Activated CD4-positive, alpha-beta T cell treated with anti-CD3 and anti-CD28 coated beads, Interleukin-2, amount 50 U/mL, for 48 hours (primary cell): ENCODE data around the gene RASSF1.

Experiments used
- DNase-seq, 2 experiments: peaks; one replicate each; pipeline ENCODE4 v3.0.0-alpha.2; 2020

RASSF1 gene

GRCh38 chr3:50365080-50365841, 24.6 kb upstream of the RASSF1 start:
- peak; percentile 94 to 96 for DNase-seq

- DNase-seq: no peak
These were observed 24.0 kb upstream of the RASSF1 start for GRCh38 chr3:50364573-50365079.

GRCh38 chr3:50359760-50360110, 19.1 kb upstream of the RASSF1 start:
- no peak for DNase-seq

- DNase-seq: peak; percentile 93 to 95
These were observed 18.5 kb upstream of the RASSF1 start, which contains the start of gene TMEM115 for GRCh38 chr3:50358911-50359759. Gene TMEM115, minus strand, starts transcription at chr3:50359521. Its CDS starts 458 bp downstream, at chr3:50359063.

DNA sequence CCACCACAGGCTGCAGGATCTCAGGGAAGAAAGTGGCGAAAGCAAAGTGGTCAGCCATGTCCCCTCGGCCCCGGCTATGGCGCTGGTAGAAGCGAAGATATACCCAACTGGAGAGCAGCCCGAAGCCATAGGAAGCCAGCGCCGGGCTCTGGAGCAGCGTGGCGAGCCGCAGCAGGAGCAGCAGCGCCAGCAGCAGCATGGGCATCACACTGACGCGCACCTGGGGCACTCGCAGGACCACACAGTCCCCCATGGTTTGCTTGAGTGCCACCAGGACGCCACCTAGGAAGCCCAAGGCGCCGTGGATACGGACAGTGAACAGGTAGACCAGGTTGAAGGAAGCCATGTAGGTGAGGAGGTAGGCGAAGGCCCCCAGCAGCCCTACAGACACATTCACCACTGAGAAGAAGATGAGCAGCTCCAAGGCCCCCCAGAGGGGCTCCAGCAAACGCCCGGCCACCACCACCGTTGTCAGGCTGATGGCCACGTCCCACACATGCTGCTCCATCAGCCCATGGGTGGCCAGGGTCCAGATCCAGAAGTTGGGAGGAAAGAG, 17.8 kb upstream of the RASSF1 start:
- DNase-seq: no peak

GRCh38 chr3:50357481-50357880, 16.8 kb upstream of the RASSF1 start:
- DNase-seq: no peak

GRCh38 chr3:50356553-50356952, 15.9 kb upstream of the RASSF1 start:
- DNase-seq: no peak

GRCh38 chr3:50355829-50356552, 15.4 kb upstream of the RASSF1 start:
- DNase-seq: no peak

DNA sequence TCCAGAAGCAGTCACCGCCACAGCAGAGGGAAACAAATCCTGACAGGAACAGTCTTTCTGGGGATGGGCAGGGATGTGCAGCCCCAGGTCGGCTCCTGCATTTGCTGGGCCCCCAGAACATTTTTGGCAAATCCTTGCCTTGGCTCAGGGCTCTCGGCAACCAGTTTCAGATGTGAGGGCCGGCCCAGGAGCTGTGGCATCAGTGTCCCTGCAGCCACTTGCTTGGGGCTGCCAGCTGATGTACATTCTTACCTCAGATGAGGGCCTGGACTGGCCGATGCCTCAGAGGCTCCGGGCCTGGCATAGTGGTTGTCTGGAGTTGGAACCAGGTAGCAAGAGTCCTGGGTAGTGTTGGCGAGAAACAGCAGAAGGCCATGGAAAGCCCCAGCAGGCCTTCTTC, 14.2 kb upstream of the RASSF1 start:
- no peak for DNase-seq

DNA sequence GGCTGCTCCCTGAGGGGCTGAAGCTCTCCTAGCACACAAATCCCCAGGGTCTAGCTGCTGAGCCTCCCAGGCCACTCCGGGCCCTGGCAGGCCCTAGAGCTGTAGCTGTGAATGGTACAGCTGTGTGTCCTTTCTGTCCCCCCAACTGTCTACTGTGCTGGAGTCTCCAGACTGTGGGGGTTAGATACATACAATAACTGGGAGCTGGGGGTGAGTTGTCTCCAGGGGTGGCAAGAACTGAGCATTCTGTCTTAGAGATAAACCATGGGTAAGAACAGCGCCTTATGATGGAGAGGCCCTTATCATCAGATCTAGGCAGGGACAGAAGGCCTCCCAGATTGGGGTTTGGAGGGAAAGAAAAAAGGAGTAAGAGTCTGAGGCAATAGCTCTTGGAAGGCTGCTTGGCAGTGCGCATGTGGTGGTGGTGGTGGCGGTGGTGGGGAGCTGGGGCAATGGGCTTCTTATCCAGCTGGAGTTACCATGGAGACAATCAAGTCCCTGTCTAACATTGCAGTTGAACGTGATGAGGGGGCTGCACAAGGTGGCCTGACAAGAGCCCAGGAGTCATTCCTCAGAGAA, 13.6 kb upstream of the RASSF1 start:
- DNase-seq: no peak

- no peak for DNase-seq
These were observed 12.8 kb upstream of the RASSF1 start for GRCh38 chr3:50353245-50354004.

DNA sequence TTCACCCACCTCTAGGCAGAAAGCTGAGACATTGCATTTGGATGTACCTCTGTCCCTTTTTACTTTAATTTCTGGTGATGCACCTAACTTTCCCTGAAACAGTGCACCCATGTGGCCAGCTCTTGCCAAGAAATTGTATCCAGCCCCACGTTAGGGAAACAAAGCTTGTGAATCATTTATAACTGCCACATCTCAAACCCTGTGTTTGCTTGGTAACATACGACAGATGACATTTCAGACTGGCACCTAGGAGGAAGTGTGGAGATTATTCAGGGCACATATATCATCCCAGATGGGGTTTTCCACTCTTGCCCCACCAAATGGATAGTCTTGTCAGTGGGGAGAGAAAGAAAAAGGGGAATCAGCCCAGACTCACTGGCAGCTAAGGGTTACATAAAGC, 12.1 kb upstream of the RASSF1 start:
- DNase-seq: no peak

- no peak for DNase-seq
These were observed 10.7 kb upstream of the RASSF1 start for GRCh38 chr3:50351323-50351697.

- DNase-seq: peak; percentile 100
These were observed 10.1 kb upstream of the RASSF1 start, which contains the start of the genes CYB561D2 and NPRL2 for GRCh38 chr3:50350527-50351322. Gene CYB561D2, plus strand, starts transcription at chr3:50350862. Its CDS starts 572 bp downstream, at chr3:50351434. Gene NPRL2, minus strand, starts transcription at chr3:50350775. Its CDS starts 123 bp downstream, at chr3:50350652.

DNA sequence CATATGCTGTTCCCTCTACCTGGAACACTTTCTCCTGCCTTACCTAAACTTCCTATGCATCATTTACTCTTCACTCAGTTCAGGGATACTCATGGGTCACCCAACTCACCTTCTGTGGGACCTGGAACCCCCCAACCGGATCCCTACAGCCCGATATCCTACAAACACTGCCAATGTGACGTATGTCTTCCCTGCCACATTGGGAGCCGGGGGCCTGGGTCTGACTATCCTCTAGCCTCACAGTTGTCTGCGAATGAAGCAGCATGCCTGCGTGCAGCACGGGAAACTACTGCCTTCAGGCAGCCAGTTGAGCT, 9.5 kb upstream of the RASSF1 start:
- DNase-seq: no peak

DNA sequence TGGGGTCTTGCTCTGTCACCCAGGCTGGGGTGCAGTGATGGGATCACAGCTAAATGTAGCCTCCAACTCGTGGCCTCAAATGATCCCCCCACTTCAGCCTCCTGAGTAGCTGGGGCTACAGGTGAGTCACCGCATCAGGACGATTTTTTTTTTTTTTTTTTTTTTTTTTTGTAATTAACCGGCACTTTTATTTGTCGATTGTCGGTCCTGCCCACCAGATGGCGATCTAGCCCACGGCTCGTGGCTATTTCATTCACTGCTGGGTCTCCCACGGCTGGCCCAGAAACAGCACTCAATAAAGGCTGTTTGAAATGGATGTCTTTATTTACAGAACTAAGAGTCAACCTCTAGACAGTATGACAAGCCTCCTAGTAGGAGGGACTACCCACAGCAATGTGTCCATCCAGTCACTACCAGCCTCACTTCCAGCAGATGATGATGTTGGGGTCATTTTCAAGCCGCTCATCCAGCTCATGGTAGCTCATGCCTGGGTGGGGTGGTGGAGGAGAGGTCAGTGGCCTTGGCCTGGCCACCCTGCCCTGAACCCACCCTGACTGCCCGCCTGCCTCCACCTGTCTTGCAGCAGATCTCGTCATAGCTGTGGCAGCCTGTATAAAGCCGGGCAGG, 6.7 kb upstream of the RASSF1 start:
- peak; percentile 71 to 79 for DNase-seq

DNA sequence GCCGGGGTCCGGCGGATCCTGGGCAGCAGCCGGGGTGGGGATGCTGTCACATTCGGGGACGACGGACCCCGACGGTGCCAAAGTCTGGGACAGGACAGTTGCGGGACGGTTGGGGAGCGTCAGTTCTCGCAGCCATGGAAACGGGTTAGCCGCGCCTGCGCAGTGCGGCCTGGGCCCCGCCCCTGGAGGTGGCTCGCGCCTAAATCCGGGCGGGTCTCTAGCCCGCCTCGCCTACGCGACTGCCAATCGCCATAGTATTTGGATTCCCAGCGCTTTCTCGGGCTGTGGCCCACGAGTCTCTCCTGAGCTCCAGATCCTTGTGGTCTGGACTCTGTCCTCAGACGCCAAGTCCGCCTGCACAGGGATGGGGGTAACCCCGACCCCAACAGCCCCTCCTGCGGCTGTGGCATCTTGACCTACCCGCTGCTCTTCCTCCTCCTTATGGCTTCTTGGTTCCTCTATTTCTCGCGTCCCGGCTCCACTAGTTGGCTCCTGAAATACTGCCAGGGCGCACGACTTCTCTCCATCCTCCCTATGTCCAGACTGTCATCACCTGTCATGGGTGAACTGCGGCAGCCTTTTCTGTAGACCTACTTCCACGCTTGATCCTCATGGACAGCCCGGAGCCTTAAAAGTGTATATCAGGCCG, 5.1 kb upstream of the RASSF1 start, which contains the start of gene ZMYND10:
ZMYND10 (minus strand) TSS at position 147 of the 649 bp plus-strand sequence. CDS start 153 bp downstream, outside the sequence.
- peak; percentile 79 to 85 for DNase-seq

DNA sequence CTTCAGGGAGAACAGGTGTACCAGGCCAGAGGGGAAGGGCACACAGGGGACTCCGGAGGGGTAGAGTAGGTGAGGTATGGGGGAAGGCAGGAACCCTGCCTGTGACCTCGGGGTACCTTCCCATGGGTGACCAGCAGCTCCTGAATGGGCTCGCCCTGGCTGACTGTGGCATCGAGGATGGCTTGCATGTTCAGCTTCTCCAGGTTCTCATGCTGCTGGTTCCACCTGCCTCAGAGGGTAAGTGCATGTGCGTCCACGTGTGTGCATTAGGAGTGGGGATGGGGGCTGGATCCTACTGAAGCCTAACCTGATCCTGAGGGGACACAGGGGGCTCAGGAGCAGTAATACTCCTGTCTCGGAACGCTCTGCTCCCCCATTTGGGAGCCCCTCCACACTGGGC, 4.4 kb upstream of the RASSF1 start:
- no peak for DNase-seq

DNA sequence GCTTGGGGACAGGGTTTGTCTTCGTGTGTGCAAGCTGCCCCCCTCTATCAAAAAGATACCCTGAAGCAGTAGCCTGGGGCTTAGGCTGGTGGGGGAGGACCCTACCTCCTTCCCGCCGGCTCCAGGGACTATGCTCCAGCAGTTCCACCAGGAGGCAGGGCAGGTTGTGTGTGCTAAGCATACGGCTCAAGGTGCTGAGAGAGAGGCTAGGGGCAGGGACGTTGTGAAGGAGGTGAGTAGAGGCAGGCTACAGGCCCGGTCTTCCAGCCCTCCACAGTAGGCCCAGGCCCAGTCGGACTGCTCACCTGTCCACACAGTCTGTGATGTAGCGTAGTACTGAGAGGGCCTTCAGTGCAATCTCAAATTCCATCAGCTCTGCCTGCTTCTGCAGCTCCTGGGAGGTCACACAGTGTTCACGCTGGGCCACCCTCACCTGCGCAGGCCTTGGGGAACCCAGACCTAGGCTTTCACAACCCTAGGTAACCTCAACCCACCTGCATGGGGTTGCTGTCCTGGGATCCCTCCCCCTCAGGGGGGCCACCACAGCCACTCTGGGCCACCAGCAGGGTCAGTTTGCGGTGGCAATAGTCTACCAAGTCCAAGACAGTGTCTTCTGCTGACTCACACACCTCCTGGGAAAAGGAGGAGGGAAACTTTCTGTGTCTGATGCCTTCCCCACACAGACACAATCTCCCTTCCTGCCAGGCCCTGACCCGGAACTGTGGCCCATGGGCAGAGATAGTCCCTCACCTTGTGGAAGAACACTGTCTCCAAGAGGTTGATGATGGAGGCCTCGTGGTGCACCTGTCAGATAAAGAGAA, 2.4 kb upstream of the RASSF1 start:
- DNase-seq: no peak
